ENCODE results near the gene UBE2V1.
"Not testable (repeated sequence)": the region's sequence is repeated elsewhere in the genome, so short reads cannot be mapped to it uniquely, and the experiment has no call there.

UBE2V1 gene

DNA sequence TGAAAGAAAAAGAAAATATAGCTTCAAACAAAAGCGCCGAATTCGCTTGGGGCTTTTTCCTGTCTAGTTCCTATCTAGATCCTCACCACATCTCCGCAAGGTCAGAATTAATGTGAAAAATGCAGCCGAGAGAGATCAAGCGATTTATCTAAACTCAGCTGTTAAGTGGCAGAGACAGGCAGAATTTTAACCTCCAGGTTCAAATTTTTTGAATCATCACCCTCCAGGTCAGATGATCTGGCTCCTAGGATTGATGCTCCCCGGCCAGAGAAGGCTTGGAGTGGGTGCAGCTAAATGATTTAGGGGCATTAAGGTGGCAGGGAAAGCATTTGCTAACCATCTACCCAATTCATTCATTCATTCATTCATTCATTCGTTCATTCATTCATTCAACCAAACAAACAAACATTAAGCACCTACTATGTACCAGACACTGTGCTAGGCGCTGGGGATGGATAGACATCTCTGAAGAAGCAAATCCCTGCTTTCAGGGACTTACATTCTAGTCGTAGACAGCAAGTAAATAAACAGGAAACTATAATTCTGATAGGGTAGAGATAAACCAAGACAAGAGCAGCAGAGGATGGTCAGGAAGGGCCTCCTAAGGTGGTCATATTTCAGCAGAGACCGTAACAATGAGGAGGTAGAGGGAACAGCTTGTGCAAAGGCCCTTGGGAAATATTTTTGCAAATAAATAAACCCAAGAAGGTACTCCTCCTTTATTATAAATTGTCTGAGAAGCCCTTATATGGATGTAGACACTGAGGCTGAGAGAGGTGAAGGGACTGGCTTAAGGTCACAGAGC, 672 bp upstream of the UBE2V1 start:
- no peak for DNase-seq

- DNase-seq = no peak
Observed at GRCh38 chr20:50111829-50112495, 988 bp downstream of the UBE2V1 start.

- DNase-seq = no peak
Observed at GRCh38 chr20:50111120-50111828, 1.7 kb downstream of the UBE2V1 start.

- no peak for DNase-seq
Observed at GRCh38 chr20:50110141-50111047, 2.6 kb downstream of the UBE2V1 start.

- no peak for DNase-seq
Observed at GRCh38 chr20:50108556-50109235, 4.3 kb downstream of the UBE2V1 start.

GRCh38 chr20:50107796-50108331, 5.1 kb downstream of the UBE2V1 start:
- DNase-seq = no peak

GRCh38 chr20:50107086-50107660, 5.8 kb downstream of the UBE2V1 start:
- DNase-seq = no peak

DNA sequence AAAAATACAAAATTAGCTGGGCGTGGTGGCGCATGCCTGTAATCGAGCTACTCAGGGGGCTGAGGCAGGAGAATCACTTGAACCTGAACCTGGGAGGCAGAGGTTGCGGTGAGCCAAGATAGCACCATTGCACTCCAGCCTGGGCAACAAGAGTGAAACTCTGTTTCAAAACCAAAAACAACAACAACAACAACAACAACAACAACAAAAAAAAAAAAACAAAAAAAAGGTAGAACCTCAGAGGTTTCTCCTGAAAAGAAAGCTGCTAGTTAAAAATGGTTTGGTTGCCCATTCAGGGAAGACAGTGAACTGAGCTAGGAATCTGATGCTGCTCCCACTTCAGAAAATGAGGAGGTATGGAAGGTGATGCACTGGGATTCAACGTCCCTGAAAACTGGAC, 6.3 kb downstream of the UBE2V1 start:
- not testable (repeated sequence) for DNase-seq

GRCh38 chr20:50103464-50104107, 9.4 kb downstream of the UBE2V1 start:
- not testable (repeated sequence) for DNase-seq

- DNase-seq = not testable (repeated sequence)
Observed at GRCh38 chr20:50102551-50102950, 10.4 kb downstream of the UBE2V1 start.

DNA sequence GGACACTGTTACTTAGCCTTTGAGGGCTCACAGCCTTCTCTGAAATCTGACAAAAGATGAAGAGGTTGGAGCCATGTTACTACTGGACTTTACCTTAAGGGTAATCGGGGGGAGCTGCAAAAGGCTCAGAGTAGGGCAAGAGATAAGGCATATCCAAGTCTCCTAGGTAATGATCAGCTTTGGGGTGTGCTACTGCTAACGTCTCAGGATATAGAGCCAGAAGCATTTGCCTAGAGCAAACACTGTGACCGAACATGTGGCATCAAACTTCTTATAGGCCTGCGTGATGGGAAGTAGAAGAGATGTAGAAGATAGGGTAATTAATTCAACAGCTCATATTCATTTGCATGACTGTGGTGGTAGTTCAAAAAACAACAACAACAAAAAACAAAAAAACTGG, 11.1 kb downstream of the UBE2V1 start:
- no peak for DNase-seq

DNA sequence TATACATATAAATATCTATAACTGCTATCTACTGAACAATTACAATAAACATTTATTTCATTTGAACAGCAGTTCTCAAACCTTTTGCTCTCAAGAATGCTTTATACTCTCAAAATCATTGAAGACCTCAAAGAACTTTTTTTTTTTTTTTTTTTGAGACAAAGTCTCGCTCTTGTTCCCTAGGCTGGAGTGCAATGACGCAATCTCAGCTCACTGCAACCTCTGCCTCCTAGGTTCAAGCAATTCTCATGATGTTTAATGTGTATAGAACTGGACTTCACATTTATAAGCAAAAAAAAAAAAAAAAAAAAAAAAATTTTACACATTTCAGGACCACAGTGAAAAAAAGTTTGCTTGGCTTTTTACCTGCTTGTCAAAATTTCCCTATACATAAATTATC, 11.7 kb downstream of the UBE2V1 start:
- DNase-seq = no peak

DNA sequence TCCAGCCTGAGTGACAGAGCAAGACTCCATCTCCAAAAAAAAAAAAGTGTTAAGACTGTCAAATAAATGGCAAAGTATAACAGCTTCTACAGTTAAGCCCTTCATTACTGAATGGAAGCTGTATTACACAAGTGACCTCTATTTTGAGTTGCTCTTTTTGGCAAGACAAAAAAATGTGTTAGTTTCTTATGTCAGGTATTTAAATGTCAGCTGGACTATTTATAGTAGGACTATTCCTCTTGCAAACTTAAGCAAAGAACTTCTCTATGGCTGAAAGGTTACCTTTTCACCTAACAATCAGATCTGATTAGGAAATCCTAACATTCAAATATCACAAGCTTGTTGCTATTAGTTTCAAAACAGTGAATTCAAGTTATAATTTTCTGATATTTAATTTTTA, 12.4 kb downstream of the UBE2V1 start:
- DNase-seq = no peak

GRCh38 chr20:50099565-50099991, 13.4 kb downstream of the UBE2V1 start:
- no peak for DNase-seq

DNA sequence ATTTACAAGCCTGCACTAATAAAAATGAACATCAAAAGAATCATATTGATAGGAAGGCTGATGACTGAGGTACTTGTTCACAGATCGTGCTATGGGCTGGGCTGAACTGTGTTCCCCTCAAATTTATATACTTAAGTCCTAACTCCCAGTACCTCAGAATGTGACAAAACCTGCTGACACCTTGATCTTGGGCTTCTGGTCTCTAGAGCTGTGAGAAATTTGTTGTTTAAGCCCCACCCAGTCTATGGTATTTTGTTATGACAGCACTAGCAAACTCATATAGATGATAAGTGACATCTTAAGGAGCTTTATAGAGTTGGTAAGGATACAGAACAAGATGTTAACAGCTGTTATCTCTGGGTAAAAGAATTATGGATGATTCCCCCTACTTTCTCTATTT, 13.8 kb downstream of the UBE2V1 start:
- no peak for DNase-seq

GRCh38 chr20:50098259-50098658, 14.7 kb downstream of the UBE2V1 start:
- DNase-seq = no peak

- DNase-seq = no peak
Observed at GRCh38 chr20:50097843-50098242, 15.1 kb downstream of the UBE2V1 start.

DNA sequence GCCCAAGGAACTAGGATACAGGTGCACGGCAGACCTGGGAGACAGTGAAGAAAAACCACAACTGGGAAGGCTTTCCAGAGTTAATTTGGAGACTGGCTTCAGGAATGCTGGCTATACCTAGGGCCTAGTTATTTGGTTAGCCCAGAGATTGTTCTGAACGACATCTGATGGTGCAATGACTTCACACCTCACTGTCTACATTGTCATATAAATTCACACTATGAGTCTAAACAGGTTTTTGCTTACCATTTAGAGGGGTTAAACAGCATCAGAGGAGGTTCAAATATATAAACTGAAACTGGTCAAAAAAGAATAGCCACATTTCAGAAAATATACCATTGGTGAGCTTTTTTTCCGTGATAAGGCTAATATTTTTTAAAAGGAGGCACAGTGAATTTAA, 16.7 kb downstream of the UBE2V1 start:
- no peak for DNase-seq

- DNase-seq = no peak
Observed at GRCh38 chr20:50095476-50096078, 17.4 kb downstream of the UBE2V1 start.

DNA sequence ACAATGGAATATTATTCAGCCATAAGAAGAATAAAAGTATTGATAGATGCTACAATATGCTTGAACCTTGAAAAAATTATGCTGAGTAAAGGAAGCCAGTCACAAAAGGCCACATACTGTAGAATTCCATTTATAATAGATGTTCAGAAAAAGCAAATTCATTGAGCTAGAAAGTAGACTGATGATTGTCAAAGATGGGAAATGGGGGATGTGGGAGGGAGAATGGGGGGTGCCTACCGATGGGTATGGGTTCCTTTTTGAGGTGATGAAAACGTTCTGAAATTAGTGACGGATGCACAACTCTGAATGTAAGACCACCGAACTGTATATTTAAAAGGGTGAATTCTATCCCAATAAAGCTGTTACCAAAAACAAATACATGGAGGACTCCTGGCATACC, 18.4 kb downstream of the UBE2V1 start:
- no peak for DNase-seq

DNA sequence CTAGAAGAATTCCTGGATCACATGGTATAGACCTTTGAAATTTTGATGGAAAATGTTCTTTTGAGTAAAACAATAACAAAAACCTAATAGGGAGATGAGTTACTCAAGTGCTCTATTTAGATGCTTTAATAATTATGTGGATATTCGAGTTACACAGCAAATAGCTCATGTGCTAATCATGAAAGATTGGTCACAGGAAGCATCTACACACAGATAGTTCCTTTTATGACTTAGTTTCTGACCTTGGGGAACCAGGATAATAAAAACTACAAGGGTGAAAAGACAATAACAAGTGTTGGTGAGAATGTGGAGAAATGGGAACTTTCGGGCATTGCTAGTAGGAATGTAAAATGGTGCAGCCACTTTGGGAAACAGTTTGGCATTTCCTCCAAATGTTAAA, 19.7 kb downstream of the UBE2V1 start:
- DNase-seq = no peak

Data from NCI-H2107 (cell line).